Retinal pigment epithelial cell (primary cell): ENCODE results near the gene CCNB1IP1.
"Not testable (repeated sequence)": the region's sequence is repeated elsewhere in the genome, so short reads cannot be mapped to it uniquely, and the experiment has no call there.

Source experiments
- DNase-seq: peaks from one replicate; pipeline ENCODE4 v3.0.0-alpha.2; 2010; ENCODE audit warnings: low read depth
- H3K4me3 ChIP-seq: 2 replicates; pipeline ENCODE4 v1.5.1; 2011; ENCODE audit warnings: mild to moderate bottlenecking, low read length, control low read depth, moderate library complexity
- CTCF ChIP-seq: conservative IDR thresholded peaks from 2 replicates; pipeline ENCODE4 v1.5.1; 2011; ENCODE audit warnings: low read depth, low read length, control low read depth, inconsistent platforms

The CCNB1IP1 gene

GRCh38 chr14:20314026-20314425 is 19.1 kb downstream of the CCNB1IP1 start:
- DNase-seq = no peak
- H3K4me3 ChIP-seq = no peak overlapping the region
- no peak for TF ChIP-seq CTCF

GRCh38 chr14:20306079-20306423 is 27.0 kb downstream of the CCNB1IP1 start:
- no peak for DNase-seq
- peak overlapping the region; percentile 83 for H3K4me3 ChIP-seq
- no peak for TF ChIP-seq CTCF

GRCh38 chr14:20305265-20306078 is 27.6 kb downstream of the CCNB1IP1 start, which contains the start of gene TTC5:
TTC5 (minus strand) TSS chr14:20305951; CDS start chr14:20305937, 14 bp downstream.
- DNase-seq = peak; percentile 58
- peak within 1 kb of the TSS; percentile 83 for H3K4me3 ChIP-seq
- TF ChIP-seq CTCF = peak; percentile 99

- DNase-seq = no peak
- no peak overlapping the region for H3K4me3 ChIP-seq
- no peak for TF ChIP-seq CTCF
These were observed 30.9 kb downstream of the CCNB1IP1 start for GRCh38 chr14:20302042-20302755.

GRCh38 chr14:20295067-20295466 is 38.0 kb downstream of the CCNB1IP1 start:
- no peak overlapping the region for H3K4me3 ChIP-seq
- no peak for DNase-seq
- no peak for TF ChIP-seq CTCF

- H3K4me3 ChIP-seq = no peak overlapping the region
- DNase-seq = no peak
- no peak for TF ChIP-seq CTCF
These were observed 38.4 kb downstream of the CCNB1IP1 start for GRCh38 chr14:20294636-20295035.

GRCh38 chr14:20281998-20282397 is 51.1 kb downstream of the CCNB1IP1 start:
- not testable (repeated sequence) for DNase-seq, H3K4me3 ChIP-seq

GRCh38 chr14:20280265-20280664 is 52.8 kb downstream of the CCNB1IP1 start:
- H3K4me3 ChIP-seq, DNase-seq: not testable (repeated sequence)
